Keratinocyte (primary cell): Measurements from ENCODE around the gene ELOF1.

ENCODE experiments used
- EZH2 ChIP-seq: IDR thresholded peaks from one replicate; pipeline ENCODE4 v1.6.1; 2012; ENCODE audit warnings: inconsistent platforms, mild to moderate bottlenecking, low read length, moderate library complexity
- TF ChIP-seq, protein P1 (sequence below), 3 experiments: IDR thresholded peaks in 1 of 3; conservative IDR thresholded peaks in 1 of 3; optimal IDR thresholded peaks in 1 of 3; 2 replicates in 2 of 3; 3 replicates in 1 of 3; pipeline versions ENCODE3 to v1.5.1; 2011; ENCODE audit warnings: low read length in 3 of 3, mild to moderate bottlenecking in 3 of 3, moderate library complexity in 2 of 3, control low read depth in 1 of 3, inconsistent platforms in 1 of 3; ENCODE audit not compliant: insufficient read depth in 2 of 3; ENCODE audit errors: extremely low read depth in 1 of 3

DNA sequence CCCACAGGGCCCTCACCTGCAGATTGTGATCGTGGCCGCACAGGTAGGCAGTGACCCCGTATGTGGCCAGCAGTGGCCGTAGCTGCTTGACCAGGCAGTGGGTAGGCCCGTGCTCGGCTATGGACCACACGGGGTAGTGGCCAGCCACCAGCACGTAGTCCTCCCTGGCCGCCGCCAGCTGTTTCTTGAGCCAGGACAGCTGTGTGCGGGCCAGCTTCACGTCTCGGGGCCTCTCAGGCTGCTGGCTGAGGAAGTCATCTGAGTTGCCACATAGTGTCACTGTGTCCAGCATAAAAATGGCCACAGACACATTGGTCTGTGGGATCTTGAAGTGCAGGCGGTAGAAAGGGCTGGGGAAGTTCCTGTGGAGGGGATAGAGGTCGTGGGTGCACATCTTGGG lies 17.2 kb upstream of the ELOF1 start:
- TF ChIP-seq, protein P1, sequence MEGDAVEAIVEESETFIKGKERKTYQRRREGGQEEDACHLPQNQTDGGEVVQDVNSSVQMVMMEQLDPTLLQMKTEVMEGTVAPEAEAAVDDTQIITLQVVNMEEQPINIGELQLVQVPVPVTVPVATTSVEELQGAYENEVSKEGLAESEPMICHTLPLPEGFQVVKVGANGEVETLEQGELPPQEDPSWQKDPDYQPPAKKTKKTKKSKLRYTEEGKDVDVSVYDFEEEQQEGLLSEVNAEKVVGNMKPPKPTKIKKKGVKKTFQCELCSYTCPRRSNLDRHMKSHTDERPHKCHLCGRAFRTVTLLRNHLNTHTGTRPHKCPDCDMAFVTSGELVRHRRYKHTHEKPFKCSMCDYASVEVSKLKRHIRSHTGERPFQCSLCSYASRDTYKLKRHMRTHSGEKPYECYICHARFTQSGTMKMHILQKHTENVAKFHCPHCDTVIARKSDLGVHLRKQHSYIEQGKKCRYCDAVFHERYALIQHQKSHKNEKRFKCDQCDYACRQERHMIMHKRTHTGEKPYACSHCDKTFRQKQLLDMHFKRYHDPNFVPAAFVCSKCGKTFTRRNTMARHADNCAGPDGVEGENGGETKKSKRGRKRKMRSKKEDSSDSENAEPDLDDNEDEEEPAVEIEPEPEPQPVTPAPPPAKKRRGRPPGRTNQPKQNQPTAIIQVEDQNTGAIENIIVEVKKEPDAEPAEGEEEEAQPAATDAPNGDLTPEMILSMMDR (optimal IDR thresholded peaks at IDR 0.05 in 1 of 3, IDR thresholded peaks at IDR 0.05 in 1 of 3, conservative IDR thresholded peaks at IDR 0.05 in 1 of 3; ENCODE audit: extremely low read depth in 1 of 3, insufficient read depth in 2 of 3, low read length in 3 of 3): no peak
- no peak for TF ChIP-seq EZH2
